GM18505 (cell line): ENCODE data around the gene BCL2L13.

Experiments used
- ATAC-seq: cut with Tn5 transposase; IDR thresholded peaks from one replicate; pipeline ENCODE4 v1.9.1; 2021; ENCODE audit not compliant: unreplicated experiment
- POLR2A ChIP-seq: IDR thresholded peaks from 4 replicates; pipeline ENCODE4 v1.6.1; 2011; ENCODE audit warnings: borderline replicate concordance; ENCODE audit not compliant: insufficient read depth, insufficient read length; ENCODE audit errors: extremely low read depth

Gene BCL2L13, protein sequence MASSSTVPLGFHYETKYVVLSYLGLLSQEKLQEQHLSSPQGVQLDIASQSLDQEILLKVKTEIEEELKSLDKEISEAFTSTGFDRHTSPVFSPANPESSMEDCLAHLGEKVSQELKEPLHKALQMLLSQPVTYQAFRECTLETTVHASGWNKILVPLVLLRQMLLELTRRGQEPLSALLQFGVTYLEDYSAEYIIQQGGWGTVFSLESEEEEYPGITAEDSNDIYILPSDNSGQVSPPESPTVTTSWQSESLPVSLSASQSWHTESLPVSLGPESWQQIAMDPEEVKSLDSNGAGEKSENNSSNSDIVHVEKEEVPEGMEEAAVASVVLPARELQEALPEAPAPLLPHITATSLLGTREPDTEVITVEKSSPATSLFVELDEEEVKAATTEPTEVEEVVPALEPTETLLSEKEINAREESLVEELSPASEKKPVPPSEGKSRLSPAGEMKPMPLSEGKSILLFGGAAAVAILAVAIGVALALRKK

GRCh38 chr22:17638432-17639246, at the start of gene BCL2L13:
Gene BCL2L13, plus strand, starts transcription at chr22:17638757. Its CDS starts 16,955 bp downstream, at chr22:17655712.
- peak; percentile 90 for ATAC-seq
- TF ChIP-seq POLR2A, result peak; percentile 97

DNA sequence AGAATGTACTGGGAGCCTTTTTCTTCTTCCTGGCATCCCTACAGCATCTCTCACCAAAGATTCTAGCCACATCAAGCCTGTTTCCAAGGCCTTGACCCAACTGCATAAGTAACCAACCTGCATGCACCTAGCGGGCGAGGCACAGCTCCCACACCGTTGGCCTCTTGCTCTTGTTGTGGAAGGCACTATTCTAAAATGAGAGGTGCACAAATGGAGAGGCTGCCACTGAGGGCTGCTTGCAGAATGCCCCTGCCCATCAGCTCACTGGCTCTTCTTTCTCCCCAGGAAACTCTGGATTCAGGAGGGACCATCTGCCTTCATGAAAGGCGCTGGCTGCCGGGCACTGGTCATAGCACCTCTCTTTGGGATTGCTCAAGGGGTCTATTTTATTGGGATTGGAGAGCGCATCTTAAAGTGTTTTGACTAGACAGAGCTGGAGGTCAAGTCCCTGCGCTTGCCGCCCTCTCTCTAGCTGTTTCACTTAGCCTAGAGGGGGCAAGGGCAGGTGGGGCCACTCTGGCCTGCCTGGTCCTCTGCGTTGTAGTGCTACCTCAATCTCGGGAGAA, 48.7 kb upstream of the BCL2L13 start:
- no peak for TF ChIP-seq POLR2A
- no peak for ATAC-seq

DNA sequence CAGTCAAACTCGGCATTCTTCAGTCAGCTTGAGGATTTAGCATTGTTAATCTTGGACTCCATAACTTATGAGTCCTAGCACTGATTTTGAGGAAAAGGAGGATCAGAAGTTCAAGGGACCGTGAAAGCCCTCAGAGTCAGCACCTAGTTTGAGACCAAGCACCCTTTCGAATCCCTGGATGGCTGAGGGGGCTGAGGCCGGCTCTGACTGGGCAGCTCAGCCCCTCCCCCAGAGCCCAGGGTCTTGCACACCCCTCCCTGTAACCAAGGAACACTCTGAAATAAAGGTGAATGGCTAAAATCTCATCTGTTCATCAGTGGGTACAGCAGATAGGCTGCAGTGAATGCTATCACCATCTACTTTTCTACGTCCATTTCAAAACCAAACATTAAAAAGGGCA, 48.0 kb upstream of the BCL2L13 start:
- ATAC-seq, result no peak
- TF ChIP-seq POLR2A, result no peak

- no peak for TF ChIP-seq POLR2A
- no peak for ATAC-seq
These were observed 46.4 kb upstream of the BCL2L13 start for GRCh38 chr22:17592201-17592600.

GRCh38 chr22:17596226-17596625, 42.3 kb upstream of the BCL2L13 start:
- no peak for ATAC-seq
- no peak for TF ChIP-seq POLR2A

- ATAC-seq, result no peak
- TF ChIP-seq POLR2A, result no peak
These were observed 41.3 kb upstream of the BCL2L13 start for GRCh38 chr22:17597217-17597616.

GRCh38 chr22:17598318-17598717, 40.2 kb upstream of the BCL2L13 start:
- no peak for ATAC-seq
- no peak for TF ChIP-seq POLR2A

- ATAC-seq, result no peak
- no peak for TF ChIP-seq POLR2A
These were observed 37.5 kb upstream of the BCL2L13 start for GRCh38 chr22:17601031-17601430.

DNA sequence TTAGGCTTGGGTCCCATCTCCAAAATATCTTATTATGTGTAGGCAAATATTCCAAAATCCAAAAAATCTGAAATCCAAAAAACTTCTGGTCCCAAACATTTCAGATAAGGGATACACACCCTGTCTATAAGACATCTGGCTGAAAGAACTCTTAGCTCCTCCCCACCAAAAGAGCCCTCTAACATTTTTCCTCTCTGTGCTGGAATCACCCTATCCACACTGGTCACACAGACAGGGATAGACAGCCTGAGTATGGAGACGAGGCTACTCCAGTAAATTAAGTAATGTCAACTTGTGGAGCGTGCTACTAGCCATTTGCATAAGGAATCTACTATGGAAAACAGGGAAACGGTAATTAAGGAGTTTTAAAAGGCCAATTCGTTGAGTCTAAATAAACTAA, 34.9 kb upstream of the BCL2L13 start:
- ATAC-seq, result no peak
- no peak for TF ChIP-seq POLR2A

DNA sequence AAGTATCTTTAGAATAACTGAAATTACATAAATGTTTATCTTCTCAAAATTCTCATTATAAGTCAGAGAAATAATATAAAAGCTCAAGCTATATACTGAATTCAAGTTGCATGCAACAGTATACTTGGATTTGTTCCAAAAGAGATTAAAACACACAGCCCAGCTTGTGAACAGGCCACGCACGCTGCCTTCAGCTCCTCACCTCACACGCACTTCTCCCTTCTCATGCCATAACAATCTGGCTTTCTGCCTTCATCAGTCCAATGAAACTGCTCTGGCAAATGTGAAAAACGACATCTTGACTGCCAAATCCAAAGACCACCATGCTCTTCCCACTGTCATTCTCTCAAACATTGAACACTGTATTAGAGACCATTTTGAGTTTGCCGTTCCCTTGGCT, 32.1 kb upstream of the BCL2L13 start:
- no peak for TF ChIP-seq POLR2A
- no peak for ATAC-seq

- TF ChIP-seq POLR2A, result no peak
- no peak for ATAC-seq
These were observed 30.6 kb upstream of the BCL2L13 start for GRCh38 chr22:17607891-17608521.

- no peak for TF ChIP-seq POLR2A
- ATAC-seq, result no peak
These were observed 26.5 kb upstream of the BCL2L13 start for GRCh38 chr22:17612057-17612456.

DNA sequence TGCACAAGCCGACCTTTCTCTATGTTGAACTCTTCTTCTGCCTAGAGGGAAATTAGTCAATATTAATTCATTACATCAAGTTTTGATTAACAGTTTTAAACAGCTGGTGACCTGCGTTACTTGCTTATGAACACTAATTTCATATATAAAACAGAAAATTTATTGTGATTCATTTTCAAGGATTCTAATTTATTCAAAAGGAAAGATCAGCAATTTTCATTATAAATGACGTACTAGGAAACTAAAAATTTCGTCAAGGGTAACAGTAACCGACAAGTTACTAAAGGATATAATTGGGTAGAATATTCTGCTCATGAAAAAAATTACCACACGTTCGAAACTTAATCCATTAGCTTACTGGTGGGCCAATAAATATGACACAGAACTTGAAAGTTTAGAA, 25.3 kb upstream of the BCL2L13 start:
- TF ChIP-seq POLR2A, result no peak
- no peak for ATAC-seq

DNA sequence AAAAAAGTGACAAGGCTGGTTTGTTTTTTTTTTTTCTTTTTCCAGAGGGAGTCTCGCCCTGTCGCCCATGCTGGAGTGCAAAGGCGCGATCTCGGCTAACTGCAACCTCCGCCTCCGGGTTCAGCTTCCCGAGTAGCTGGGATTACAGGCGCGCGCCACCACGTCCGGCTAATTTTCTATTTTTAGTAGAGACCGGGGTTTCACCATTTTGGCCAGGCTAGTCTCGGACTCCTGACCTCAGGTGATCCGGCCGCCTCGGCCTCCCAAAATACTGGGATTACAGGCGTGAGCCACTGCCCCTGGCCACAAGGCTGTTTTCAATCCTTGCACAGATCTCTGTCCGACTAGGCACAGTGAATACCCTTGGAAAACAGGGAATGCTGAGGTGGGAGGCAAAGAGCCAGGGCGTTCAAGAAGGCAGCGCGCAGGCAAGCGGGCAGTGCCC, 10.6 kb upstream of the BCL2L13 start:
- no peak for ATAC-seq
- no peak for TF ChIP-seq POLR2A
